Subcutaneous adipose tissue (tissue), 4 donors: Measurements from ENCODE around the gene KRT6B. TPM values are rescaled to one million over a fixed set of nuclear protein-coding genes. Genes with fewer than 3 reads are reported as not detected.

ENCODE experiments used
- total RNA-seq, 4 donors: library from RNA; depleted of rRNA; stranded (reverse); fragments of >200 nt; gene quantifications; one replicate each; pipeline ENCODE4 v1.1.0, GENCODE V29; 2016
- TF ChIP-seq, protein P1 (sequence below): fragments of 450-650 bp; IDR thresholded peaks from one replicate; pipeline ENCODE4 v1.5.1; 2016; ENCODE audit warnings: low read depth, mild to moderate bottlenecking, control low read depth, antibody characterized with exemption, moderate library complexity

KRT6B gene
- total RNA-seq, 4 donors from 2014 or later: not detected

GRCh38 chr12:52480073-52480472 lies 28.1 kb upstream of the KRT6B start:
- TF ChIP-seq, protein P1, sequence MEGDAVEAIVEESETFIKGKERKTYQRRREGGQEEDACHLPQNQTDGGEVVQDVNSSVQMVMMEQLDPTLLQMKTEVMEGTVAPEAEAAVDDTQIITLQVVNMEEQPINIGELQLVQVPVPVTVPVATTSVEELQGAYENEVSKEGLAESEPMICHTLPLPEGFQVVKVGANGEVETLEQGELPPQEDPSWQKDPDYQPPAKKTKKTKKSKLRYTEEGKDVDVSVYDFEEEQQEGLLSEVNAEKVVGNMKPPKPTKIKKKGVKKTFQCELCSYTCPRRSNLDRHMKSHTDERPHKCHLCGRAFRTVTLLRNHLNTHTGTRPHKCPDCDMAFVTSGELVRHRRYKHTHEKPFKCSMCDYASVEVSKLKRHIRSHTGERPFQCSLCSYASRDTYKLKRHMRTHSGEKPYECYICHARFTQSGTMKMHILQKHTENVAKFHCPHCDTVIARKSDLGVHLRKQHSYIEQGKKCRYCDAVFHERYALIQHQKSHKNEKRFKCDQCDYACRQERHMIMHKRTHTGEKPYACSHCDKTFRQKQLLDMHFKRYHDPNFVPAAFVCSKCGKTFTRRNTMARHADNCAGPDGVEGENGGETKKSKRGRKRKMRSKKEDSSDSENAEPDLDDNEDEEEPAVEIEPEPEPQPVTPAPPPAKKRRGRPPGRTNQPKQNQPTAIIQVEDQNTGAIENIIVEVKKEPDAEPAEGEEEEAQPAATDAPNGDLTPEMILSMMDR: no peak

DNA sequence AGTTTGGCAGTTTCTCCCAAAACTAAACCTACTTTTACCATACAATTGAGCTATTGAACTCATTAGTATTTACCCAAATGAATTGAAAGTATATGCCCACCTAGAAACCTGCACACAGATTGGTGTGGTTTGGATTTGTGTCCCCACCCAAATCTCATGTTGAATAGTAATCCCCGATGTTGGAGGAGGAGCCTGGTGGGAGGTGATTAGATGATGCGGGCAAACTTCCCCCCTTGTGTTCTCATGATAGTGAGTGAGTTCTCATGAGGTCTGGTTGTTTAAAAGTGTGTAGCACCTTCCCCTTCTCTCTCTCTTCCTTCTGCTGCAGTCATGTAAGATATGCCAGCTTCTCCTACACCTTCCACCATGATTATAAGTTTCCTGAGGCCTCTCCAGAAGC lies 25.7 kb upstream of the KRT6B start:
- TF ChIP-seq, protein P1: no peak

GRCh38 chr12:52474212-52474611 lies 22.3 kb upstream of the KRT6B start:
- TF ChIP-seq, protein P1: no peak

DNA sequence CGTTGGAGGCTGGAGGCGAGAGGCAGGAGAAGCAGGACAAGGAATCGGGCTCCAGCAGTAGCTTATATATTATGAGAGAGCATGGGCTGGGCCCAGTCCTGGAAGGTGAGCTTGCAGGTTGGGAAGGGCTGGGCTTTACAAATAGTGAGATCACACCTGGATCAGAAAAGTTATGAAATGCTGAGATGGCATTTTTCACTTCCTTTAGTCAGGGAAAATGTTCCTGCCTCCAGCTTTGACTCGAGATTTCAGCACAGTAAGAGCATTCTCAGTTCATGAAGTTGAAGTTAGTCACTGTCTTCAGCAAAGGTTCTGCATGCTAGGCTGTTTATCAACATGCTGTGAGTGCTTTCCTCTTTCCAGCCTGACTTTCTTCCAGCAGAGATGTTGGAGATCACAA lies 21.8 kb upstream of the KRT6B start, which contains the start of gene KRT6C:
KRT6C (minus strand) TSS at position 38 of the 400 bp plus-strand sequence. CDS start 68 bp downstream, outside the sequence.
- TF ChIP-seq, protein P1: no peak

DNA sequence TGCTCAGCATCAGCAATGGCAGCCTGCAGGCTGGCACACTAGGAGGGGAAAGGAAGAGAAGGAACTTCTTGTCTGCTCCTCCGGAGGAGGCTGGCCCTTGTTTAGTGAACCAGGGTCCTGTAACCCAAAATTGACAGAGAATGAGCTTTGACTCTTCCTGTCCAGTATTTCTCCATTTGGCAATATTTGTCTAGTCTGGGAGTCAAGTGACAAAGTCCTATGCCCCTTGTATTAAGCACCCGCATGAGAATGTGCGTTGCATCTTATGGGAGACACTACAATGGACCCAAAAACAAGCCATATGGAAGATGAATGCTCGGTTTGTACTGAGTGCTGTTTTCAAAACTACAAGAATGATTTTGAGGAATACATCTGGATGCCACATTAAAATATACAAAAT lies 17.9 kb upstream of the KRT6B start:
- TF ChIP-seq, protein P1: no peak

- TF ChIP-seq, protein P1: no peak
Measured at GRCh38 chr12:52464897-52465296, 13.0 kb upstream of the KRT6B start.

- TF ChIP-seq, protein P1: no peak
Measured at GRCh38 chr12:52461693-52462092, 9.7 kb upstream of the KRT6B start.
